Thymus (tissue), 11 donors: Measurements from ENCODE around the gene C11orf98. TPM values are rescaled to one million over a fixed set of nuclear protein-coding genes. Genes with fewer than 3 reads are reported as not detected.
A peak's percentile ranks its signal among the peaks of the same experiment; 100 is the strongest.
"Not testable (repeated sequence)": the region's sequence is repeated elsewhere in the genome, so short reads cannot be mapped to it uniquely, and the experiment has no call there.

Source experiments
- DNase-seq, 9 donors: peaks; one replicate each; pipeline ENCODE4 v3.0.0-alpha.2; 2013; ENCODE audit warnings: low spot score in 9 of 9, low read depth in 6 of 9, missing footprints in 1 of 9
- H3K27ac ChIP-seq, 2 donors: one replicate each; pipeline ENCODE4 v1.5.1; 2013; ENCODE audit warnings: control low read depth in 1 of 2, low read depth in 1 of 2, low read length in 1 of 2, mild to moderate bottlenecking in 1 of 2, moderate library complexity in 1 of 2
- H3K27me3 ChIP-seq, 2 donors: one replicate each; pipeline ENCODE4 v1.5.1; 2013; ENCODE audit warnings: low read length in 1 of 2; ENCODE audit not compliant: control insufficient read depth in 2 of 2, insufficient read depth in 1 of 2
- H3K36me3 ChIP-seq, 2 donors: one replicate each; pipeline ENCODE4 v1.5.1; 2013; ENCODE audit warnings: low read length in 1 of 2, mild to moderate bottlenecking in 1 of 2, moderate library complexity in 1 of 2; ENCODE audit not compliant: control insufficient read depth in 2 of 2, insufficient read depth in 2 of 2
- H3K4me1 ChIP-seq, 2 donors: one replicate each; pipeline ENCODE4 v1.5.1; 2013; ENCODE audit warnings: low read length in 2 of 2; ENCODE audit not compliant: control insufficient read depth in 2 of 2, insufficient read depth in 2 of 2
- H3K4me3 ChIP-seq, 2 donors: one replicate each; pipeline ENCODE4 v1.5.1; 2013; ENCODE audit warnings: low read length in 2 of 2, control low read depth in 1 of 2, mild to moderate bottlenecking in 1 of 2
- H3K9me3 ChIP-seq, 2 donors: one replicate each; pipeline ENCODE4 v1.5.1; 2013; ENCODE audit warnings: low read length in 1 of 2, mild to moderate bottlenecking in 1 of 2; ENCODE audit not compliant: control insufficient read depth in 2 of 2, insufficient read depth in 1 of 2
- WGBS: extraction: QIAGEN DNeasy Blood & Tissue Kit; methylation state at CpG from one replicate; pipeline ENCODE4 v1.1.7; 2013; 5-methylcytosine and 5-hydroxymethylcytosine counted together
- polyA plus RNA-seq: library from polyadenylated mRNA; stranded (reverse); fragments of 200-250 nt; gene quantifications from one replicate; pipeline ENCODE4 v1.2.3, GENCODE V29; 2013
- total RNA-seq: library from RNA; stranded (reverse); fragments of 120-200 nt; gene quantifications from one replicate; pipeline ENCODE4 v1.2.4, GENCODE V29; 2013
- donor health status: healthy.

C11orf98 gene
- total and polyA plus RNA-seq, 2 donors: 111 to 152 TPM

DNA sequence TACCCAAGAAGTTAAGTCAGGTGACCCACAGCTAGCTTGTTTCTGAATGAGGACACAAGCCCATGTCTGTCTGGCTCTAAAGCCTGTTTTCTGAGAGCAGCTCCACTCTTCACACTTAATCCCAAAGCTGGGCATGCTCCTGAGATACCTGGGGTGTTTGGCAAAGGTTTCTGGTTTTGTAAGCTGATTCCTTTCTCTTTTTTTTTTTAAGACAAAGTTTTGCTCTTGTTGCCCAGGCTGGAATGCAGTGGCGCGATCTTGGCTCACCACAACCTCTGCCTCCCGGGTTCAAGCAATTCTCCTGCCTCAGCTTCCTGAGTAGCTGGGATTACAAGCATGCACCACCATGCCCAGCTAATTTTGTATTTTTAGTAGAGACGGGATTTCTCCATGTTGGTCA lies 28.6 kb upstream of the C11orf98 start:
- Histone ChIP-seq H3K36me3 (peaks cover 40 to 44% of the 10 kb centered on the region in 2 donors), H3K27me3 (peaks cover 3 to 12% of the 10 kb centered on the region in 2 donors)
- not testable (repeated sequence) for H3K4me3 ChIP-seq, H3K27ac ChIP-seq, H3K9me3 ChIP-seq, H3K4me1 ChIP-seq, DNase-seq
- 75% methylated on average over 4 of the region's 4 CpGs for WGBS

GRCh38 chr11:62689421-62690183 lies 24.6 kb upstream of the C11orf98 start, which contains the start of gene LRRN4CL:
Gene LRRN4CL (minus strand): TSS chr11:62689530. CDS start chr11:62688508, 1,022 bp downstream.
- H3K27ac ChIP-seq: no peak within 1 kb of the TSS
- no peaks in the 10 kb centered on the region for H3K9me3 ChIP-seq
- H3K36me3 ChIP-seq: peaks cover 40 to 44% of the 10 kb centered on the region in 2 donors
- peaks cover 18 to 34% of the 10 kb centered on the region in 2 donors for H3K27me3 ChIP-seq
- H3K4me1 ChIP-seq: peaks cover 0 to 4% of the 10 kb centered on the region in 2 donors
- no peak within 1 kb of the TSS for H3K4me3 ChIP-seq
- WGBS: 95% methylated on average over 11 of the region's 11 CpGs
- no peak for DNase-seq

DNA sequence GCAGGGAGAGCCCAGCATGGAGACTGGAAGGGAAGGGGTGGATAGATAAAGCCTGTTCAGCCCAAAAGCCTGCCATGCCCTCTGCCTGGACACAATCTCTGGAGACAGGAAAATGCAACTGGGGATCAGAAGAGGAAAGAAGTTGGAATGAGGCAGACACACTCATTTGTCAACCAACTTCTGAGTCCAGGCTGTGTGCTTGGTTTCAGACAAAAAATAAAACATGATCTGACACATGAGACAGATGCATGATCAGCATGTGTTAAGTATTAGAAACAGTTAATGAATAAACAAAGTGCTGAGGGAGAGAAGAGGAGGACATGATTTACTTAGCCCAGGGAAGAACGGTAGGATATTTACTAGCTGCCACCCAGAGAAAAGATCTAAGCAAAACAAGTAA lies 23.5 kb upstream of the C11orf98 start:
- peaks cover 39% of the 10 kb centered on the region in 2 donors for H3K36me3 ChIP-seq
- H3K9me3 ChIP-seq: no peaks in the 10 kb centered on the region
- H3K27ac ChIP-seq: no peak overlapping the region
- WGBS: 90% methylated on average over 1 of the region's 1 CpG
- peaks cover 18 to 34% of the 10 kb centered on the region in 2 donors for H3K27me3 ChIP-seq
- no peak for DNase-seq
- H3K4me3 ChIP-seq: no peak overlapping the region
- peaks cover 0 to 4% of the 10 kb centered on the region in 2 donors for H3K4me1 ChIP-seq

- H3K9me3 ChIP-seq: no peaks in the 10 kb centered on the region
- 38% methylated on average over 74 of the region's 74 CpGs for WGBS
- no peak for DNase-seq
- peaks cover 18 to 34% of the 10 kb centered on the region in 2 donors for H3K27me3 ChIP-seq
- H3K36me3 ChIP-seq: peaks cover 31% of the 10 kb centered on the region in 2 donors
- no peak overlapping the region for H3K27ac ChIP-seq
- H3K4me1 ChIP-seq: peaks cover 0 to 4% of the 10 kb centered on the region in 2 donors
- no peak overlapping the region for H3K4me3 ChIP-seq
Observed at GRCh38 chr11:62687508-62688396, 22.7 kb upstream of the C11orf98 start.

DNA sequence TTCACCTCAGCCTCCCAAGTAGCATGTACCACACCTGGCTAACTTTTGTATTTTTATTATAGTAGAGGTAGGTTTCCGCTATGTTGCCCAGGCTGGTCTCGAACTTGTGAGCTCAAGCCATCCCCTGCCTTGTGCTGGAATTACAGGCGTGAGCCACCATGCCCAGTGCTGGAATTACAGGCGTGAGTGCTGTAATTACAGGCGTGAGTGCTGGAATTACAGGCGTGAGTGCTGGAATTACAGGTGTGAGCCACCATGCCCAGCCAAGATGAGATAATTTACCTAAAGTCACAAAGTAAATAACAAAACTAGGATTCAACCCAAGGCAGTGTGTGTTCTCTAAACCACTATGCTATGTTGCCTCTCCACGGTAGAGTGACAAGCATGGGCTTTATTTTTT lies 17.5 kb upstream of the C11orf98 start:
- peaks cover 2 to 4% of the 10 kb centered on the region in 2 donors for H3K36me3 ChIP-seq
- WGBS: 97% methylated on average over 7 of the region's 7 CpGs
- no peak for DNase-seq
- H3K27me3 ChIP-seq: peaks cover 5 to 12% of the 10 kb centered on the region in 2 donors
- H3K4me1 ChIP-seq: peaks cover 7 to 21% of the 10 kb centered on the region in 2 donors
- no peaks in the 10 kb centered on the region for H3K9me3 ChIP-seq
- H3K27ac ChIP-seq: no peak overlapping the region
- no peak overlapping the region for H3K4me3 ChIP-seq

GRCh38 chr11:62680825-62681240 lies 15.8 kb upstream of the C11orf98 start:
- Histone ChIP-seq H3K4me1 (peaks cover 7 to 24% of the 10 kb centered on the region in 2 donors), H3K9me3 (no peaks in the 10 kb centered on the region), H3K27me3 (no peaks in the 10 kb centered on the region), H3K4me3 (no peak overlapping the region), H3K27ac (no peak overlapping the region), H3K36me3 (peaks cover 17 to 19% of the 10 kb centered on the region in 2 donors)
- peak in 6 of 9 donors; percentile 36 to 81 (median 54) for DNase-seq
- 79% methylated on average over 4 of the region's 4 CpGs for WGBS

DNA sequence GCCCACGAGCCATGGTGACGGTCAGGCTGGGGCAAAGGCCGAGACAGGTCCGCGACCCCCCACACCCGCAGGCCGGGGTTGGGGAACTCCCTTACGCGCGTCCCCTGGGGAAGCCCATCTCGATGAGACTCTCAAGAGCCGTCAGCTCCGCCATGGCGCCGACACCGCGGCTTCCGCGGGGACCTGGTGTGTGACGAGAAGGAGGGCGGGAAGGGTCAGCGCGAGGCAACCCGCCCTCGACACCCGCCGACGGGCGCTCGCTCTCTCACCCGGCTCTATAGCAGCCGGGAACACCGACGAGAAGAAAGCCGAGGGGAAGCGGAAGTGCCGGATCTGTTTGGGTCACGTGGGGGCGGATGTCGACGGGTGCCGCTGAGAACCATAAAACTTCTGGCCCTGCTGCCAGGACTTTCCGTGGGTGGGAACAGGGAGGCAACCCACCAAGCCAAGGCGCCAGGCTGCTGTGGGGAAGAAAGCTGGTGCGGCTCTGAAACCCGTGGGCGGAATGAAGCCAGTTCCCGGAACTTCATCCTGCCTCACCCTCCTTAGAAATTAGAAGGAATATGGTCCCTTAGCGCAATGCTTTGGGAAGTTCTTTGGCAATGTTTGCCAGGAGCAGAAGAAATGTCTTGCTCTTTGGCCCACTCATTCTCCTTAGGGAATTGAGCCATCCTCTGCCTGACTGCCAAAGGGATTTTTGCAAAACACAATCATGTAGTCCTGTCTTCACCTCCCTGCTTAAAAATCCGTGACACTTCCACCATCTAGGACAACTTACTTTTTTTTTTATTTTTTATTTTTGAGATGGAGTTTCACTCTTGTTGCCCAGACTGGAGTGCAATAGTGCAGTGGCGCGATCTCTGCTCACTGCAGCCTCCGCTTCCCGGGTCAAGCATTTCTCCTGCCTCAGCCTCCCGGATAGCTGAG lies 14.0 kb upstream of the C11orf98 start, which contains the start of gene UBXN1:
Gene UBXN1 (minus strand): TSS at position 304 of the 927 bp plus-strand sequence. CDS start 150 bp downstream, at position 154.
- H3K27me3 ChIP-seq: no peaks in the 10 kb centered on the region
- peaks cover 19 to 31% of the 10 kb centered on the region in 2 donors for H3K36me3 ChIP-seq
- peak within 1 kb of the TSS; percentile 56 to 99 for H3K4me3 ChIP-seq
- H3K9me3 ChIP-seq: no peaks in the 10 kb centered on the region
- WGBS: 11% methylated on average over 55 of the region's 55 CpGs
- peak within 1 kb of the TSS; percentile 83 to 87 for H3K27ac ChIP-seq
- peaks cover 7 to 24% of the 10 kb centered on the region in 2 donors for H3K4me1 ChIP-seq
- DNase-seq: peak; percentile 56 to 92 (median 82)

GRCh38 chr11:62678433-62678769 lies 13.4 kb upstream of the C11orf98 start:
- H3K4me3 ChIP-seq: peak overlapping the region; percentile 56 to 99
- DNase-seq: no peak
- H3K9me3 ChIP-seq: no peaks in the 10 kb centered on the region
- peaks cover 19 to 36% of the 10 kb centered on the region in 2 donors for H3K36me3 ChIP-seq
- peaks cover 7 to 24% of the 10 kb centered on the region in 2 donors for H3K4me1 ChIP-seq
- 6% methylated on average over 16 of the region's 16 CpGs for WGBS
- peak overlapping the region; percentile 83 to 87 for H3K27ac ChIP-seq
- no peaks in the 10 kb centered on the region for H3K27me3 ChIP-seq
